ENCODE data around the gene CHERP. TPM values are rescaled to one million over a fixed set of nuclear protein-coding genes. Genes with fewer than 3 reads are reported as not detected.

CHERP gene
- total RNA-seq, 1 experiment from 2014 or later: 13.4 TPM

GRCh38 chr19:16585094-16585801, 43.0 kb upstream of the CHERP start:
- no peak overlapping the region for H2AFZ ChIP-seq (ENCODE audit: low read length)
- H3K9ac ChIP-seq (ENCODE audit: low read length): no peak overlapping the region
- no peak overlapping the region for H3K4me2 ChIP-seq (ENCODE audit: low read length)
- BruUV-seq (replicated peaks): no TSS peak
- DNase-seq (no peak), ATAC-seq (no peak)
- H3K9me2 ChIP-seq (replicated peaks; ENCODE audit: low read length): no peaks in the 10 kb centered on the region
- H3K27ac ChIP-seq (ENCODE audit: low read length): peak overlapping the region; percentile 4; the same call in 1 of the 2 replicates
- TF ChIP-seq EZH2phosphoT487 (IDR thresholded peaks at IDR 0.05; ENCODE audit: borderline replicate concordance, low read length) (no peak), EZH2 (IDR thresholded peaks at IDR 0.05; ENCODE audit: low read length, unreplicated experiment) (no peak), CTCF (conservative IDR thresholded peaks at IDR 0.05; ENCODE audit: low read depth, low read length) (no peak)
- intact Hi-C loops (cut with micrococcal nuclease): no loop called here
- no peaks in the 10 kb centered on the region for H3K9me3 ChIP-seq (ENCODE audit: low read length)
- ChIA-PET CTCF (no interaction called here), POLR2A (ENCODE audit: unreplicated experiment) (no interaction called here)
- H3K36me3 ChIP-seq (ENCODE audit: low read depth, low read length): no peaks in the 10 kb centered on the region
- peaks cover 15% of the 10 kb centered on the region for H3K4me1 ChIP-seq (ENCODE audit: insufficient read depth, low read length)
- H3K79me2 ChIP-seq (ENCODE audit: low read length): peaks cover 100% of the 10 kb centered on the region
- peaks cover 39% of the 10 kb centered on the region for H4K20me1 ChIP-seq (ENCODE audit: low read length)
- H3K4me3 ChIP-seq (ENCODE audit: low read length): no peak overlapping the region
- H3K27me3 ChIP-seq (ENCODE audit: low read length): no peaks in the 10 kb centered on the region
- no peaks in the 10 kb centered on the region for H3F3A ChIP-seq (ENCODE audit: low read length, unreplicated experiment)

- POLR2A ChIA-PET (ENCODE audit: unreplicated experiment): interaction anchor here (0.7 kb wide), 1 partner anchor 44 kb away, joined by 16 read pairs; the partner anchor contains the start of gene MED26
- peak overlapping the region; percentile 4; the same call in 1 of the 2 replicates for H3K27ac ChIP-seq (ENCODE audit: low read length)
- H3K9me2 ChIP-seq (replicated peaks; ENCODE audit: low read length): no peaks in the 10 kb centered on the region
- H3K36me3 ChIP-seq (ENCODE audit: low read depth, low read length): no peaks in the 10 kb centered on the region
- no peak overlapping the region for H2AFZ ChIP-seq (ENCODE audit: low read length)
- ATAC-seq: peak; percentile 94
- H3K79me2 ChIP-seq (ENCODE audit: low read length): peaks cover 100% of the 10 kb centered on the region
- TF ChIP-seq EZH2 (IDR thresholded peaks at IDR 0.05; ENCODE audit: low read length, unreplicated experiment): no peak
- TF ChIP-seq CTCF (conservative IDR thresholded peaks at IDR 0.05; ENCODE audit: low read depth, low read length): no peak
- TF ChIP-seq EZH2phosphoT487 (IDR thresholded peaks at IDR 0.05; ENCODE audit: borderline replicate concordance, low read length): no peak
- H3K27me3 ChIP-seq (ENCODE audit: low read length): no peaks in the 10 kb centered on the region
- H3K4me1 ChIP-seq (ENCODE audit: insufficient read depth, low read length): peaks cover 15% of the 10 kb centered on the region
- H3K9me3 ChIP-seq (ENCODE audit: low read length): no peaks in the 10 kb centered on the region
- BruUV-seq (replicated peaks): no TSS peak
- H3F3A ChIP-seq (ENCODE audit: low read length, unreplicated experiment): no peaks in the 10 kb centered on the region
- H3K4me3 ChIP-seq (ENCODE audit: low read length): no peak overlapping the region
- H3K4me2 ChIP-seq (ENCODE audit: low read length): peak overlapping the region; percentile 62
- peaks cover 34% of the 10 kb centered on the region for H4K20me1 ChIP-seq (ENCODE audit: low read length)
- CTCF ChIA-PET: interaction anchor here (0.6 kb wide), 2 partner anchors 12 to 133 kb away, joined by 6 to 15 read pairs; partner anchors contain the start of gene SLC35E1
- no peak overlapping the region for H3K9ac ChIP-seq (ENCODE audit: low read length)
- peak; percentile 71 for DNase-seq
- intact Hi-C loops (cut with micrococcal nuclease): no loop called here
Measured at GRCh38 chr19:16584248-16585093, 42.2 kb upstream of the CHERP start.

Measured in PC-3 (cell line).